Natural killer cell (primary cell): ENCODE measurements around the gene IFI44. TPM values are rescaled to one million over a fixed set of nuclear protein-coding genes. Genes with fewer than 3 reads are reported as not detected.

ENCODE experiments used
- ATAC-seq, 3 donors: fragments of 150-1000 bp in 2 of 3; fragments of 200-7000 bp in 1 of 3; cut with Tn5 transposase; 1 replicate in 1 of 3; 2 replicates in 2 of 3; pipeline ENCODE4 v1.10.0; 2021; ENCODE audit warnings: mild to moderate bottlenecking in 2 of 3, moderate library complexity in 2 of 3
- DNase-seq, 2 donors: peaks; one replicate each; pipeline versions ENCODE4 v3.0.0 to v3.0.0-alpha.2; 2013 to 2021; ENCODE audit warnings: mixed read lengths in 1 of 2
- H3K27ac ChIP-seq: one replicate; pipeline ENCODE4 v1.5.1; 2013; ENCODE audit warnings: mild to moderate bottlenecking, low read length
- H3K27me3 ChIP-seq: one replicate; pipeline ENCODE4 v1.6.1; 2013; ENCODE audit warnings: low read length; ENCODE audit not compliant: control insufficient read depth, insufficient read depth
- H3K36me3 ChIP-seq: one replicate; pipeline ENCODE4 v1.6.1; 2013; ENCODE audit warnings: low read length; ENCODE audit not compliant: control insufficient read depth, insufficient read depth
- H3K4me1 ChIP-seq: one replicate; pipeline ENCODE4 v1.6.1; 2013; ENCODE audit warnings: low read length; ENCODE audit not compliant: control insufficient read depth, insufficient read depth
- H3K4me3 ChIP-seq: one replicate; pipeline ENCODE4 v1.5.1; 2013; ENCODE audit warnings: low read length
- H3K9me3 ChIP-seq: one replicate; pipeline ENCODE4 v1.6.1; 2013; ENCODE audit warnings: low read length; ENCODE audit not compliant: control insufficient read depth, insufficient read depth
- H3K27ac Mint-ChIP-seq, 2 donors: one replicate each; pipeline ENCODE4 v1.8.0; 2022; ENCODE audit warnings: mild to moderate bottlenecking in 2 of 2, mixed read lengths in 2 of 2, moderate library complexity in 1 of 2
- H3K27me3 Mint-ChIP-seq, 2 donors: one replicate each; pipeline ENCODE4 v1.8.0; 2022; ENCODE audit warnings: low read depth in 2 of 2, mixed read lengths in 2 of 2
- H3K36me3 Mint-ChIP-seq: one replicate; pipeline ENCODE4 v1.8.0; 2022; ENCODE audit warnings: mixed read lengths
- H3K4me1 Mint-ChIP-seq, 2 donors: one replicate each; pipeline ENCODE4 v1.8.0; 2022; ENCODE audit warnings: mixed read lengths in 2 of 2
- H3K4me3 Mint-ChIP-seq: one replicate; pipeline ENCODE4 v1.8.0; 2022; ENCODE audit warnings: mild to moderate bottlenecking, moderate library complexity, mixed read lengths
- H3K9me3 Mint-ChIP-seq, 2 donors: one replicate each; pipeline ENCODE4 v1.8.0; 2022; ENCODE audit warnings: mixed read lengths in 2 of 2
- WGBS: methylation state at CpG from one replicate; pipeline ENCODE4 v1.1.7; 2013; ENCODE audit warnings: missing lambda C conversion rate; ENCODE audit not compliant: insufficient coverage; 5-methylcytosine and 5-hydroxymethylcytosine counted together
- intact Hi-C: fragments of 100-400 bp; cut with micrococcal nuclease; formaldehyde crosslinking; loops from one replicate; pipeline ENCODE4 v1.14.2; 2022
- total RNA-seq, 4 donors: library from RNA; stranded (reverse); fragments of 120-200 nt in 1 of 4; gene quantifications; one replicate each; pipeline versions ENCODE4 v1.2.3 to v1.2.4, GENCODE V29; 2013 to 2022
- TF ChIP-seq, protein P1 (sequence below): fragments of 200-600 bp; IDR thresholded peaks from one replicate; pipeline ENCODE4 v1.8.0; 2022; ENCODE audit warnings: antibody characterized with exemption

Gene IFI44
- total RNA-seq, 3 donors from 2014 or later (not counting 1 experiment from before 2014, with no cell fraction given), result 34.6 to 60.2 (median 35.5) TPM

DNA sequence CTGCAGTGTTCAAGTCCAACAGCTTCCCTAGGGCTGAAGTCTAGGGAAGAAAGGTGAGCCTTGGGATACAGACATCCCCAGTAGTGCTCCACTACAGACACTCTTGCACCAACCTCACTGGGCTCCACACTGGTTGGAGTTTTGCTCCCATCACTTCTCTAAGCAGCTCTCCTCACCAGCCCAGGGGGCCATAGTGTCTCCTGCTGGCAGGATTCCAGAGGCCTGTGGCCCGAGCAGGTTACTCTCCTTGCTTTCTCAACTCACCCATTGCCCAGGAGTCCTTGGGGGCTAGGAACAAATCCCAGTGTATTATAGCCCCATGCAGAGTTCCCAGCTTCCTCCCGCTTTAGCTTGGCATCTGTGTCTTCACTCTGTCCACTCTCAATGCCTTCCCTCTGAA lies 52.8 kb downstream of the IFI44 start:
- Mint-ChIP-seq H3K4me3 (no peak overlapping the region), H3K27ac (no peak overlapping the region), H3K4me1 (no peaks in the 10 kb centered on the region), H3K27me3 (peaks cover 0 to 2% of the 10 kb centered on the region in 2 donors), H3K36me3 (peaks cover 7% of the 10 kb centered on the region), H3K9me3 (peaks cover 5 to 9% of the 10 kb centered on the region in 2 donors)
- no peak overlapping the region for H3K4me3 ChIP-seq
- H3K9me3 ChIP-seq, result no peaks in the 10 kb centered on the region
- H3K36me3 ChIP-seq, result no peaks in the 10 kb centered on the region
- no peak overlapping the region for H3K27ac ChIP-seq
- H3K4me1 ChIP-seq, result no peaks in the 10 kb centered on the region
- 85% methylated on average over 2 of the region's 2 CpGs for WGBS
- ATAC-seq, result no peak
- no peaks in the 10 kb centered on the region for H3K27me3 ChIP-seq
- intact Hi-C loops, result no loop called here
- TF ChIP-seq, protein P1, sequence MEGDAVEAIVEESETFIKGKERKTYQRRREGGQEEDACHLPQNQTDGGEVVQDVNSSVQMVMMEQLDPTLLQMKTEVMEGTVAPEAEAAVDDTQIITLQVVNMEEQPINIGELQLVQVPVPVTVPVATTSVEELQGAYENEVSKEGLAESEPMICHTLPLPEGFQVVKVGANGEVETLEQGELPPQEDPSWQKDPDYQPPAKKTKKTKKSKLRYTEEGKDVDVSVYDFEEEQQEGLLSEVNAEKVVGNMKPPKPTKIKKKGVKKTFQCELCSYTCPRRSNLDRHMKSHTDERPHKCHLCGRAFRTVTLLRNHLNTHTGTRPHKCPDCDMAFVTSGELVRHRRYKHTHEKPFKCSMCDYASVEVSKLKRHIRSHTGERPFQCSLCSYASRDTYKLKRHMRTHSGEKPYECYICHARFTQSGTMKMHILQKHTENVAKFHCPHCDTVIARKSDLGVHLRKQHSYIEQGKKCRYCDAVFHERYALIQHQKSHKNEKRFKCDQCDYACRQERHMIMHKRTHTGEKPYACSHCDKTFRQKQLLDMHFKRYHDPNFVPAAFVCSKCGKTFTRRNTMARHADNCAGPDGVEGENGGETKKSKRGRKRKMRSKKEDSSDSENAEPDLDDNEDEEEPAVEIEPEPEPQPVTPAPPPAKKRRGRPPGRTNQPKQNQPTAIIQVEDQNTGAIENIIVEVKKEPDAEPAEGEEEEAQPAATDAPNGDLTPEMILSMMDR, result no peak
- no peak for DNase-seq

DNA sequence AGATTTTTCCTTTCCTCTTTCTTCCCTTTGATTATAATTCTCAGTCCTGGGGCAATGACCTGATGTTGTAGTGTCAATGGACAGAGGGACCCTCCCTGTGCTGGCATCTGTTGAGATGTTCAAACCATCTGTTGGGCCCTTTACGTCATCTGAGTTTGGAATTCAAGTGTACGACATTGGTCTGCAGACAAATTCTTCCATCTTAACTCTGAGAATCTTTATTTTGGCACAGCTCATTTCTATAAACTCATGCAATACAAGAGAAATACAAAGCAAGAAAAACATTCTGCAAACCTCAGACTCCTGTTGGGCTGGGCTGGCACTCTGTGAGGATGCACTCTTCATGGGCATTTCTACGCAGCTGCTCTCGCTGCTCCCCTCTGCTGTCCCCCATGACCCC lies 54.2 kb downstream of the IFI44 start:
- no peaks in the 10 kb centered on the region for H3K4me1 Mint-ChIP-seq
- Histone ChIP-seq H3K4me3 (no peak overlapping the region), H3K4me1 (no peaks in the 10 kb centered on the region), H3K36me3 (no peaks in the 10 kb centered on the region), H3K27ac (no peak overlapping the region), H3K27me3 (no peaks in the 10 kb centered on the region), H3K9me3 (no peaks in the 10 kb centered on the region)
- DNase-seq, result no peak
- WGBS, result 71% methylated on average over 4 of the region's 4 CpGs
- H3K27ac Mint-ChIP-seq, result no peak overlapping the region
- peaks cover 0 to 2% of the 10 kb centered on the region in 2 donors for H3K27me3 Mint-ChIP-seq
- no peak overlapping the region for H3K4me3 Mint-ChIP-seq
- peaks cover 5 to 9% of the 10 kb centered on the region in 2 donors for H3K9me3 Mint-ChIP-seq
- peaks cover 7% of the 10 kb centered on the region for H3K36me3 Mint-ChIP-seq
- intact Hi-C loops, result no loop called here
- TF ChIP-seq, protein P1, result no peak
- ATAC-seq, result no peak

DNA sequence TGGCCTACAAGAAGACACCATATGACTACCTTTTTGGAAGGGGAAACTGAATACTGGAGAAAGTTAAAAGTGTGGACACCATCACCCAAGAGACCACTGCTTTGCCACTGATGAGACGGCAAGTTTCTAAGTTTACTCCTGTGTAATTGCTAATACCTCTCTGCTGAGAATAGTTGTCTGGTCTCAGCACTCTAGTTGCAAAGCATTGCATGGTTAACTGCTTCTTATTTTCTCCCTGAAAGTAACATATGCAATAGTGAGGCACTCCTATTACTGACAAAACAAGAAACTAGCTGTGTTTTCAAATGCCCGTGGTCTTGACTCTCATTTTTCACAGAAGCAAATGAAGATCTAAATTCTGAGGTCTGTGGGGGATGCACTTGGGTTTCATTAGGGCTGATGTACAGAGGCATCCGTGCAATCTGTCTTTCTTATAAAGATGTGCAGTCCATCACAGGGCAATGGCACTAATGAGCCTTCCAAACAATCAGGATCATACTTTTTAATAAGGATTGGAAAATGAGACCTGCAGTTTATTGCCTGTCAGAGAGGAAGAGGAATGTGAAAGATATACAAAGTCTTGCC lies 62.9 kb downstream of the IFI44 start:
- DNase-seq (no peak), ATAC-seq (no peak)
- no peaks in the 10 kb centered on the region for H3K9me3 ChIP-seq
- intact Hi-C loops, result no loop called here
- no peaks in the 10 kb centered on the region for H3K27me3 ChIP-seq
- no peaks in the 10 kb centered on the region for H3K4me1 ChIP-seq
- peaks cover 0 to 8% of the 10 kb centered on the region in 2 donors for H3K27me3 Mint-ChIP-seq
- no peak overlapping the region for H3K4me3 ChIP-seq
- WGBS, result 78% methylated on average over 3 of the region's 3 CpGs
- peaks cover 0 to 2% of the 10 kb centered on the region in 2 donors for H3K9me3 Mint-ChIP-seq
- no peak overlapping the region for H3K27ac Mint-ChIP-seq
- TF ChIP-seq, protein P1, result no peak
- H3K4me3 Mint-ChIP-seq, result no peak overlapping the region
- H3K4me1 Mint-ChIP-seq, result no peaks in the 10 kb centered on the region
- H3K36me3 ChIP-seq, result no peaks in the 10 kb centered on the region
- no peaks in the 10 kb centered on the region for H3K36me3 Mint-ChIP-seq
- H3K27ac ChIP-seq, result no peak overlapping the region

DNA sequence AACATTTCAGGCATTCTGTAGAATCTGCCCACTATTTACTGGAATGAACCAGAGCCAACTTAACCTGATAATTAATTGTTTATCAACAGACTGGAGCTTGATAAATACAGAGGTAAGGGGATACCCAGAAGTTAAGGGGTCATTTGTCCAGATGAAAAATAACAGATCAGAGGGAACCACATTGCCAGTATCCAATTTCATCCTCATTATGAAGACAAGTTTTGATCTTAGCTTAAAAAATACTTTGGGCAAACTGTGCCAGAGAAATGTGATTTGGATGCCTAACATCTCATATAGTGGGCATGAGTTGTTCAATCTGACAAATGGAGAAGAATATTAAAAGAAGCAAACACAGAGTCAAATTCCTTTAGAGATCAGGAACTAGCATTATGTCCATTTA lies 63.7 kb downstream of the IFI44 start:
- DNase-seq (no peak), ATAC-seq (no peak)
- H3K9me3 Mint-ChIP-seq, result peaks cover 0 to 2% of the 10 kb centered on the region in 2 donors
- TF ChIP-seq, protein P1, result no peak
- H3K36me3 Mint-ChIP-seq, result no peaks in the 10 kb centered on the region
- H3K4me1 Mint-ChIP-seq, result no peaks in the 10 kb centered on the region
- no peaks in the 10 kb centered on the region for H3K4me1 ChIP-seq
- no peak overlapping the region for H3K27ac ChIP-seq
- H3K27ac Mint-ChIP-seq, result no peak overlapping the region
- intact Hi-C loops, result no loop called here
- H3K27me3 ChIP-seq, result no peaks in the 10 kb centered on the region
- peaks cover 0 to 8% of the 10 kb centered on the region in 2 donors for H3K27me3 Mint-ChIP-seq
- no peak overlapping the region for H3K4me3 ChIP-seq
- H3K4me3 Mint-ChIP-seq, result no peak overlapping the region
- H3K9me3 ChIP-seq, result no peaks in the 10 kb centered on the region
- H3K36me3 ChIP-seq, result no peaks in the 10 kb centered on the region
